Superior temporal gyrus (tissue), 1 donor: ENCODE data around the gene CYB5A.

ENCODE experiments used
- DNase-seq: peaks from one replicate; pipeline ENCODE4 v3.0.0-alpha.2; 2016; ENCODE audit errors: extremely low spot score

The CYB5A gene

GRCh38 chr18:74277296-74277695, 14.5 kb downstream of the CYB5A start:
- no peak for DNase-seq

DNA sequence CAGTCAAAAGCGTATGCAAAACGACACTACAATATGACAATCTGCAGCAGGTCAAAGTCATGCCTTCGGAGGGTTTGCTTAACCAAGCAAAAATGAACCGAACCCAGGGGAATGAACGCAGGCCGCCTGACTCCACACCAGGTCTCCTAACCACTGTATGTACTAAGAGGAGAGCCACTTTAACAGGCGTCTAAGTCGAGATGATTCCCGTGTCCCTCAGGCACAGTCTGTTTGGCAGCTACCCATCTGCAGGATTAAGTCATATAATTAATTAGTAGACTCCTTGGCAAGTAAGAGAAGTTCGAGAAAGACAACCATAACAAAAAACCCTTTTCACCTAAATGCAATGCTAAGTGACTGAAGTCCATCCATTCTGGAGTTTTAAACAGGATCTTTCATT, 15.2 kb downstream of the CYB5A start:
- no peak for DNase-seq

GRCh38 chr18:74275736-74276135, 16.0 kb downstream of the CYB5A start:
- no peak for DNase-seq

DNA sequence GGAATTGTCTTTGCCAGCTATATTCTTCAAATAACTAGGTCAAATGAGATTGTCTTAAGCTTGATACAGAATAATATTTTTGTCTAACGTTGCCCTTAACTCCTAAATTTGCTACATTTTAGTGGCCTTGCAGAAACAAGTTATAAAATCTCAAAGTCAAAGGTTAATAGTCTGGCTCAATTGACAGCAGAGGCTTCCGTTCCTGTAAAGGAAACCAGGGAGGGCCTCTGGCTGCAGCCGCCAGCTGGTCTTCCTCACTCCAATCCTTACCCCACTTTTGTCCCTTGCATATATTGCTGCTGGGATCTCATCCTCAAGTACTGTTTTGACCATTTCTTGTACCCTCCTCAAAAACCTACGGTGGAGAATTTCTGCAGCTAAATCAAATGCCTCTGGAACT, 17.1 kb downstream of the CYB5A start:
- DNase-seq = no peak

GRCh38 chr18:74273394-74273793, 18.4 kb downstream of the CYB5A start:
- DNase-seq = no peak

- no peak for DNase-seq
Observed at GRCh38 chr18:74271635-74272034, 20.1 kb downstream of the CYB5A start.

DNA sequence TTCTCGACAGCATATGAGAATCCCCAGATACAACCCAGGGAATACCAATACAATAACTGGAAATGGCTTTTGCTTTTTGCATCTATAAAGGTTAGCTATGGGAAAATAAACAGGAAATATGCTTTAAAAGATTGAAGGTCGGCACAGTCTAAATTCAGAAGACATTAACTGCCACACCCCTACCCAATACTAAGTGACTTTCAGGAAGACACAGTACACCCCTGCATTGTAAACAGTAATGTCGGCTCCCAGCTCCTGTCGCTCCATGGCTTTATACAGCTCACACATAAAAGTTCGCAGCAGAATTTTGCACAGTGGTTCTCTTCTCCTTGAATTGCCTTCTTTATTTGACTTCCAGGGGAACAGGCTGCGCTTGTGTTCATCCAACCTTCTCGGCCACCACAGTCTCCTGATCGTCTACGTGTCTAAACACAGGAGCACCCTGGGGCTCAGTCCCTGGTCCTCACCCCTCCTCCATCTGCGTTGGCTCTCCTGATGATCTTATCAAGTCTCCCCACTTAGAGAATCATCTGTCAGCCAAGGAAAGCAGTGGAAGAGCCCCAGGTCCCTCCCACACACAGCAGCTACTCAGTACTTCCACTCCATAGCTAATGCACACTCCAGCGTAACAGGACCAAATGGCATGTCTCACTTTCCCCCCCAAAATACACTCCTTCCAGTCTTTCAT, 22.7 kb downstream of the CYB5A start:
- no peak for DNase-seq

- no peak for DNase-seq
Observed at GRCh38 chr18:74268175-74268574, 23.6 kb downstream of the CYB5A start.

DNA sequence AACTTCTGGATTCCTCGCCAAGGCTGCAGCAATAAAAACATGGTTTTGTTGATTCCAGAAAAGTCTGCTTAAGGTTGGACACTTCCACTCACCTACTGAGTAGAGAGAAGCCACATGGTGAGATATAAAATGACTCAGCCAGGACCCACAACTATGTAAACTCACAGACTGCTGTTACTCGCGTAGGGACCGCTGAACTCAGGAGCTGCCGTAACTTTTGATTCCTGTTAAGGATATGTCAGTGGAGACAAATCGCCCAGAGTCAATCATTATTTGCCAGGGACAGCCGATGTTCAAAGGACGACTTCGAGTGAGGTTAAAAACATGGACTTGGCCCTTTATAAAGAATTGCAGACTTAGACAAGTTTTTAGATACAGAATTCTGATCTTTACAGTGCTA, 25.6 kb downstream of the CYB5A start:
- no peak for DNase-seq

DNA sequence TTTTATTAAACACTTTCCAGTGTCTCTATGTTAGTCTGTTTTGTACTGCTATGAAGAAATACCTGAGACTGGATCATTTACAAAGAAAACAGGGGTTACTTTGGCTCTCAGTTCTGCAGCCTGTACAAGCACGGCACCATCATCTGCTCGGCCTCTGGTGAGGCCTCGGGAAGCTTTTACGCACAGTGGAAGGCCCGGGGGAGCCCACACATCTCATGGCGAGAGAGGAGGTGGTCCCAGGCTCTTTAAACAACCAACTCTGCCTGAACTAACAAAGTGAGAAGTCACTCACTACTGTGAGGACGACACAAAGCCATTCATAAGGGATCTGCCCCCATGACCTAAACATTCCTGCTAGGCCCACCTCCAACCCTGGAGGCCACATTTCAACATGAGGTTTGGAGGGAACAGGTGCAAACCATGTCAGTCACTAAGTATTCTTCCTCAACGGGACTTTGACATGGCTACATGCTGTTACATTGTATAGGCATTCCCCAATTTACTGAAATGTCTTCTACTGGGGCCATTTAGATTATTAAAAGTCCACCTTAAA, 26.1 kb downstream of the CYB5A start:
- no peak for DNase-seq

DNA sequence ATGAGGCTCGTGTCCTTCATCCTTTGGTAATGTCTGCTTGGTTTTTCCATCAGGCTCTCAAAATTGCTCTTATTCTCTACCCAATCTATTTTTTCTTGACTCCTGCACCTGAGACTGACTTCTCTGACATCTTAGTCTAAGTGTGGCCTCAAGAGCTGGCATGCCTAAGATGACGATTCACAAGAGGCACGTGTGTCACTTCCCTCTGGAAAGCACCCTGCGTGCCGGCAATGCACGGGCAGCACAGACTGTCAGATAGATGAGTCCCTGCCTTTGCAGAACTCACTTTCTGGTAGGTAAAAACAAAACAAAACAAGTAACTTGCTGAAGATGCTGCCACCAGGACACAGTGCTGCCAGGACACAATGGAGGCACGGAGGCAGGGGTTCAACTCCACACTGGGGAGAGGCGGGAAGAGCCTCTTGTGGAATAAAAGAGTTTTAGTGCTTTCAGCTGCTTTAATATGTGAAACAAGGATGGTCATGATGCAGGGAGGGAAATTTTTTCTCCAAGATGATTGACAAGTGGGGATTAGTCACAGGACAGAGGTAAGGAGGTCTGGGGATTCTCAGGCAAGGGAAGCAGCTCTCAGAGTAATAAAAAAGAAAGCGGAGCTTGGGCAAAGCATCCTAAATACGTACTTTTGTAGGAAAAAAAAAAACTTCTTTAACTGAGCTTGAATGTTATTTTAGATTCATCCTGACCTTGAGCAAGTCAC, 27.3 kb downstream of the CYB5A start:
- no peak for DNase-seq

DNA sequence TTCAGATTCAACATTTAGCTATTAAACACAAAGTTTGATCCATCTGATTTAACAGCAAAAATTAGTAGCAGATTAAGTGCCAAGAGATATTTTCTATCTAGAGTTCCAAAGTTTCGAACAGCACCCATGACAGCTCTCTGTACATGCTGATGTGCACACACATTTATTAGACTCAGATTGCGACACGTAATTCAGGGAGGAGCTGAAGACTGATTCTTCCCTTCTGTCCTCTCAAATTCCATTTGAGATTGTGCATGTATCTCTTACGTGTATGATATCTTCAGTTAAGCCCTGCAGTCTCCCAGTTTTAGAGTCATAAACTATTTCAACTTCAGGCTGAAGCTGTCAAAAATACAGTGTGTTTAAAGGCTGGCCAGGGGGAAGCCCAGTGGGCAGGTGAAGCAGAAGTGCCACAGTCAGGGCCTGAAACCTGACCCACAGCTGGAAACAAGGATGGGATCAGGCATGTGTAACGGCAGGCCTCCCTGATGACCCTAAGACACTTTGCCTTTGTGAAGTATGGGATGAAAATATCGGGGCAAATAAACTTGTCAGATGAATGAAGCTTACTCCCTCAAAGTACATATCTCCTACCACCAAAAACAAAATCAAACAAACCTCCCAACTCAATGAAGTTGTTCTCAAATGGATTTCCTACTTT, 30.6 kb downstream of the CYB5A start:
- DNase-seq = no peak

- no peak for DNase-seq
Observed at GRCh38 chr18:74259347-74259746, 32.4 kb downstream of the CYB5A start.

DNA sequence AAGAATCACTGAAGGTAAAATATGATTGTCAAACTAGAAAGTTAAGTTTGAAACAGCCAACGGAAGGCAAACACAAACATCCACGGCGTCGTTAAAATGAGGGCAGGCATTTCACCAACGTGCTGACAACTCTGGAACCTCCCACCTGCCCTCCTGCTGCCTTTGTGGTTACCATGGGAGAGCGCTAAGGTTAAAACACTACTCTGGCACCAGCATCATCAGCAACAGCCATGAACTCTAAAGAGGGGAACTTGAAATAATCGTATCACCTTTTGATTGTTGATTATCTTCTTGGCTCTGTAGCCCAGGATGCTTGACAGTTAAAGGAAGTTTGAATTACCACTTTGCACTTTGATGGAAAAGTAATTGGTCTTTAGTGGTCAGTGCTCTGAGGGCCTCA, 34.7 kb downstream of the CYB5A start:
- DNase-seq = no peak

DNA sequence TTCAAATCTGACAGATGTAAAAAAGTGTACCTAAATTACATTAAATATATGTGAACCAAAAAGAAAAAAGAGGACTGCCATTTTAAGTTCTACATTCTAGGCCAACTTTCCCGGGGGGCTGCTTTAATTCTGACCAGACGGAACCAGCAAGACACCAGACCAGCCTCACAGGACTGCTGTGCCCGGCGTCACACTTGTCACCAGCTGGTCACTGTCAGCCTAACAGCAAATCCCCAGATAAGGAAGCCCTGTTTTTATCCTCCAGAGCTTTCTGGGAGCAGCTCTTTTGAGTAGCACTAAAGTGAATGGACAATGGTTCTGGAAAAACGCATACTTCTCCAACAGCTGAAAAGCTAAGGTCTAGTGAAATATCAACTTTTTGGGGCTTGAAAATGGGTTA, 35.6 kb downstream of the CYB5A start:
- no peak for DNase-seq

GRCh38 chr18:74255131-74255616, 36.6 kb downstream of the CYB5A start:
- no peak for DNase-seq

DNA sequence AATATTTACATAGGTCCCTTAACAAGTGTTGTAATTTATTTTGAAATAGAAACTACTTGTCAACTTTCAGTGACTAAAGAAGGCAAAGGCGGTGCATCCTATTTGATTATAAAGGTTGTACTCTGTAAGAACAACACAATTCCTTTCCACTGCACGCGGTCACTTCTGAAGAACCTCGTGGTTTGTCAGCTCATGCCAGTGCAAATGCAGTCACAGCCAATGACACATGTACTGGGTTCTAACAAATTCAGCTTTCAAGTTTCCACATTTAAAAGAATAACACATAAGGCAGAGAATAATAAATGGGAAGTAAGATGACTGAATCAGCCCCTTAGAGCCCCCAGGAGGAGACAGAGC, 39.7 kb downstream of the CYB5A start:
- DNase-seq = no peak

DNA sequence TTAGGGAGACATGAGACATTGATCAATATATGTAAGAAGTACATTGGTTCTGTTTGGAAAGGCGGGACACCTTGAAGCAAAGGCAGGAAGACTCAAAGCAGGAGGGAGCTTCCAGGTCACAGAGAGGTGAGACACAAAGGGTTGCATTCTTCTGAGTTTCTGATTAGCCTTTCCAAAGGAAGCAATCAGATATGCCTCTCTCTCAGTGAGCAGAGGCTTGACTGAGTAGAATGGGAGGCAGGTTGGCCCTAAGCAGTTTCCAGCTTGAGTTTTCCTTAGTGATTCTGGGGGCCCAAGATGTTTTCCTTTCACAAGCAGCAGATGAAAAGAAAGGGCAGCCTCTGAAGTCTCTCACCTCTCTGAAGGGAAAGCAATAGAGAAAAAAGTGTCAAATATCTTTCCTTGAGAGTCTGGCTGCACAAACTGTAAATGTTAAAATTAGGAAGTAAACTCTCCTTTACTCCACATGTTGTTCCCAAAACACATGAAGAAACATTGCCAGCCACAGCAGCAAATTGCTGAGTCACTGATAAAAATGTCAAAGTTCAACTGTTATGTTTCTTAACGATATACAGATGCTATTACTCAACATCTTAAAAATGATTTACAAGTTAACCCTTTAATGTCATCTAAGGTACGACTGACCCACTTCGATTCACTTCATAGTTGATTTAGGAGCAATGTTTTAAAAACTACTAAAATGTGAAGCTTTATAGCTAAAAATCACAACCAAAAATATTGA, 40.3 kb downstream of the CYB5A start:
- no peak for DNase-seq

GRCh38 chr18:74250131-74250530, 41.6 kb downstream of the CYB5A start:
- no peak for DNase-seq

DNA sequence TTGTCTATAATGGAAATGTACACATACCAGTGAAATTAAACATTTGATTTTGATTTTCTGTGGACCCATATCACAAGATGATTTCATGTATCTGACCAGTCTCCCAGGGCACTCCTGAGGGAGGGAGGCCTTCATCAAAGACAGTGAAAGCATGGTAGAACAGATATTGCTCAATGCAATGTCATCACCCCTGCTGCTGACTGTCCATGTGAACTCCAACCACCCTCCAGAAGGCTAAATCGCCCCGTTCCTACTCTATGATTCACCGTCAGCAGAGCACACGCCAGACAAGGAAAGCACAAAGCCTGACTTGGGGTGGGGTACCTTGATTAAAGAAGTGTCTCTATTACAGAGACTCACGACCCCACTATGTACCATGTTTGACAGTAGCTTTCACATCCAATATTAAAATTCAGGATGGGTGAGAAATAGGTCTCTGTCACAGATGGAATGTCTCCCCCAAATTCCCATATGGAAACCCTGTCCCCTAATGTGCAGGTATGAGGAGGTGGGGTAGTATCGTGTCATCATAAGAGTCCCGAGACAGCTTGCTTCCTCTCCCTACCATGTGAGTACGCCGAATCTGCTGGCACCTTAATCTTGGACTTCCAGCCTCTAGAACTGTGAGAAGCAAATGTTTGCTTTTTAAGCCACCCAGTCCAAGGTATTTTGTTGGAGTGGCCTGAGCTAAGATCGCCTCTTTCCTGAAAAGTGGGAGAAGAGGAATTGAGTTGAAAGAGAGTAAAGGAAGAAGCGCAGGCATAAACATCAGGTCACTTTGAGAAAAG, 42.4 kb downstream of the CYB5A start:
- no peak for DNase-seq

DNA sequence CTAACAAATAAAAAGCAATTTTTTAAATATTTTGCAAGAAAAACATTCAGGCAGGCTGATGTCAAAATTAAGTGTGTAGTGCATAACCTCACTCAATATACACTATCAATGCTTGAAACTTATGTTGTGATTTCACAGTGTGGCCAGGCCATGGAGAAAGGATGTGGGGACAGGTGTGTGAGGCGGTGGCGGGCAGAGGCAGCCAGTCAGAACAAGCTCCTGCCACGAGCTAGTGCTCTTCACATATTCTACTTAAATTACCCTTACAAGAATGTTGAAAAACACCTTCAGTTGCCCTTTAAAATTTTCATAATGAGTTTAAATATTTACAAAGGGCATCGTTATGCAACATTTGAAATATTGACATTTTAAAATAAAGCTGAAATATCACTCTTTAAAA, 43.2 kb downstream of the CYB5A start:
- DNase-seq = no peak
